Keratinocyte (primary cell): ENCODE data around the gene PTPN23. TPM values are rescaled to one million over a fixed set of nuclear protein-coding genes. Genes with fewer than 3 reads are reported as not detected.

Experiments used
- DNase-seq: peaks from one replicate; pipeline ENCODE4 v3.0.0-alpha.2; 2011; ENCODE audit warnings: low read depth, missing footprints, low spot score
- FAIRE-seq: peaks from 2 replicates; lab custom pipeline; 2011; peaks lifted over from hg19 to GRCh38; lab: Jason Lieb, UNC
- H2AFZ ChIP-seq: 2 replicates; pipeline ENCODE4 v1.6.0; 2012; ENCODE audit warnings: low read length, control low read depth, inconsistent platforms; ENCODE audit not compliant: control insufficient read depth
- H3K27ac ChIP-seq: 2 replicates; pipeline ENCODE4 v1.5.1; 2011; ENCODE audit warnings: low read length; ENCODE audit not compliant: control insufficient read depth, insufficient read depth
- H3K27me3 ChIP-seq: 3 replicates; pipeline ENCODE4 v1.6.0; 2011; ENCODE audit warnings: low read length; ENCODE audit not compliant: control insufficient read depth, insufficient read depth; ENCODE audit errors: extremely low read depth
- H3K36me3 ChIP-seq, 2 experiments: 2 replicates in 1 of 2; 3 replicates in 1 of 2; pipeline ENCODE4 v1.5.1; 2011; ENCODE audit warnings: low read length in 2 of 2, mild to moderate bottlenecking in 1 of 2; ENCODE audit not compliant: control insufficient read depth in 2 of 2, insufficient read depth in 2 of 2; ENCODE audit errors: extremely low read depth in 1 of 2
- H3K4me1 ChIP-seq: 3 replicates; pipeline ENCODE4 v1.5.1; 2011; ENCODE audit warnings: low read length; ENCODE audit not compliant: control insufficient read depth, insufficient read depth; ENCODE audit errors: extremely low read depth
- H3K4me2 ChIP-seq: 3 replicates; pipeline ENCODE4 v1.6.0; 2011; ENCODE audit warnings: low read depth, low read length; ENCODE audit not compliant: control insufficient read depth, insufficient read depth; ENCODE audit errors: extremely low read depth
- H3K4me3 ChIP-seq, 3 experiments: fragments of 200-600 bp in 1 of 3; sonication (generic) in 1 of 3; 2 replicates in 2 of 3; 3 replicates in 1 of 3; pipeline ENCODE4 v1.5.1; 2011 to 2016; ENCODE audit warnings: low read length in 3 of 3, mild to moderate bottlenecking in 3 of 3, control low read depth in 2 of 3, inconsistent platforms in 1 of 3, low read depth in 1 of 3, mixed read lengths in 1 of 3, mixed run types in 1 of 3, moderate library complexity in 1 of 3; ENCODE audit not compliant: control insufficient read depth in 2 of 3, insufficient read depth in 2 of 3; ENCODE audit errors: extremely low read depth in 1 of 3
- H3K79me2 ChIP-seq: 2 replicates; pipeline ENCODE4 v1.6.0; 2012; ENCODE audit warnings: low read length; ENCODE audit not compliant: control insufficient read depth, insufficient read depth
- H3K9ac ChIP-seq: 3 replicates; pipeline ENCODE4 v1.6.0; 2011; ENCODE audit warnings: low read length; ENCODE audit not compliant: control insufficient read depth, insufficient read depth; ENCODE audit errors: extremely low read depth
- H3K9me1 ChIP-seq: 3 replicates; pipeline ENCODE4 v1.6.0; 2011; ENCODE audit warnings: low read length; ENCODE audit not compliant: control insufficient read depth, insufficient read depth; ENCODE audit errors: extremely low read depth
- H3K9me3 ChIP-seq: 2 replicates; pipeline ENCODE4 v1.5.1; 2012; ENCODE audit warnings: low read depth, low read length; ENCODE audit not compliant: control insufficient read depth
- H4K20me1 ChIP-seq: 3 replicates; pipeline ENCODE4 v1.6.0; 2011; ENCODE audit warnings: low read length; ENCODE audit not compliant: control insufficient read depth, insufficient read depth; ENCODE audit errors: extremely low read depth
- EZH2 ChIP-seq: IDR thresholded peaks from one replicate; pipeline ENCODE4 v1.6.1; 2012; ENCODE audit warnings: inconsistent platforms, mild to moderate bottlenecking, low read length, moderate library complexity
- dilution Hi-C: fragments of 300-500 bp; cut with MboI; formaldehyde crosslinking; loops from one replicate; pipeline ENCODE4 v1.7.0; 2020; ENCODE audit warnings: low sequenced_read_pairs; ENCODE audit not compliant: extremely low pct_ligation_motif_present
- polyA plus RNA-seq, 5 experiments: library from polyadenylated mRNA; depleted of rRNA in 3 of 5; stranded (reverse) in 3 of 5; stranded (forward) in 1 of 5; unstranded in 1 of 5; fragments of >200 nt; gene quantifications; 1 replicate in 1 of 5; 2 replicates in 3 of 5; 3 replicates in 1 of 5; pipeline versions ENCODE4 v1.2.1 to v1.2.3, GENCODE V29; 2011 to 2012; ENCODE audit warnings: missing spikeins in 2 of 5, low read depth in 1 of 5, low replicate concordance in 1 of 5
- TF ChIP-seq, protein P1 (sequence below), 3 experiments: IDR thresholded peaks in 1 of 3; conservative IDR thresholded peaks in 1 of 3; optimal IDR thresholded peaks in 1 of 3; 2 replicates in 2 of 3; 3 replicates in 1 of 3; pipeline versions ENCODE3 to v1.5.1; 2011; ENCODE audit warnings: low read length in 3 of 3, mild to moderate bottlenecking in 3 of 3, moderate library complexity in 2 of 3, control low read depth in 1 of 3, inconsistent platforms in 1 of 3; ENCODE audit not compliant: insufficient read depth in 2 of 3; ENCODE audit errors: extremely low read depth in 1 of 3

PTPN23 gene
- polyA plus RNA-seq, 1 donor (not counting 4 experiments of a cell fraction or from before 2014, with no cell fraction given), result 1.3 TPM

DNA sequence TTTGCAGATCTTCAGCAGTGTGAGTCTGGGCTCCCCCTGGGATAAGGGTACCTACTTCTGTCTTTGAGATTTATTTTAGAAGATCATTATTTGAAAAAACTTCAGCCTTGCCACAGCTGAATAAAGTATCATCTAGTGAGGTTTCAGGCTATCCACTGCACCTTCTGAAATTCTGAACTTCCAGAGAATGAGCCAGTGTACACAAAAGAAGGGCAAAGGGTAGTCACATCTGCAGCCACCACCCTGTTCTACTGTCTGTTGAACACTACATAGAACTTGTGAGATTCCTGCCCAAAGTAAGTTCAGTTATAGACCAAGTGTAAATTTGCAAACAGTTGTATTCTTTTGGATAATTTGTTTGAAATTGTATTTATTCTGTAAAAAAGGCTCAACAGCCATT, 38.0 kb upstream of the PTPN23 start:
- dilution Hi-C loops, result no loop called here
- no peaks in the 10 kb centered on the region for H3K9me3 ChIP-seq
- H3K27me3 ChIP-seq, result no peaks in the 10 kb centered on the region
- FAIRE-seq (no peak), DNase-seq (no peak)
- H2AFZ ChIP-seq, result no peak overlapping the region
- no peaks in the 10 kb centered on the region for H3K4me1 ChIP-seq
- H3K36me3 ChIP-seq, result peaks cover 16 to 25% of the 10 kb centered on the region in 2 experiments
- H3K27ac ChIP-seq, result no peak overlapping the region
- TF ChIP-seq, protein P1, sequence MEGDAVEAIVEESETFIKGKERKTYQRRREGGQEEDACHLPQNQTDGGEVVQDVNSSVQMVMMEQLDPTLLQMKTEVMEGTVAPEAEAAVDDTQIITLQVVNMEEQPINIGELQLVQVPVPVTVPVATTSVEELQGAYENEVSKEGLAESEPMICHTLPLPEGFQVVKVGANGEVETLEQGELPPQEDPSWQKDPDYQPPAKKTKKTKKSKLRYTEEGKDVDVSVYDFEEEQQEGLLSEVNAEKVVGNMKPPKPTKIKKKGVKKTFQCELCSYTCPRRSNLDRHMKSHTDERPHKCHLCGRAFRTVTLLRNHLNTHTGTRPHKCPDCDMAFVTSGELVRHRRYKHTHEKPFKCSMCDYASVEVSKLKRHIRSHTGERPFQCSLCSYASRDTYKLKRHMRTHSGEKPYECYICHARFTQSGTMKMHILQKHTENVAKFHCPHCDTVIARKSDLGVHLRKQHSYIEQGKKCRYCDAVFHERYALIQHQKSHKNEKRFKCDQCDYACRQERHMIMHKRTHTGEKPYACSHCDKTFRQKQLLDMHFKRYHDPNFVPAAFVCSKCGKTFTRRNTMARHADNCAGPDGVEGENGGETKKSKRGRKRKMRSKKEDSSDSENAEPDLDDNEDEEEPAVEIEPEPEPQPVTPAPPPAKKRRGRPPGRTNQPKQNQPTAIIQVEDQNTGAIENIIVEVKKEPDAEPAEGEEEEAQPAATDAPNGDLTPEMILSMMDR (optimal IDR thresholded peaks at IDR 0.05 in 1 of 3, IDR thresholded peaks at IDR 0.05 in 1 of 3, conservative IDR thresholded peaks at IDR 0.05 in 1 of 3; ENCODE audit: extremely low read depth in 1 of 3, insufficient read depth in 2 of 3, low read length in 3 of 3), result no peak
- TF ChIP-seq EZH2, result no peak
- no peak overlapping the region for H3K9ac ChIP-seq
- no peak overlapping the region for H3K4me2 ChIP-seq
- no peaks in the 10 kb centered on the region for H3K79me2 ChIP-seq
- H3K4me3 ChIP-seq, result no peak overlapping the region
- no peaks in the 10 kb centered on the region for H3K9me1 ChIP-seq
- no peaks in the 10 kb centered on the region for H4K20me1 ChIP-seq

DNA sequence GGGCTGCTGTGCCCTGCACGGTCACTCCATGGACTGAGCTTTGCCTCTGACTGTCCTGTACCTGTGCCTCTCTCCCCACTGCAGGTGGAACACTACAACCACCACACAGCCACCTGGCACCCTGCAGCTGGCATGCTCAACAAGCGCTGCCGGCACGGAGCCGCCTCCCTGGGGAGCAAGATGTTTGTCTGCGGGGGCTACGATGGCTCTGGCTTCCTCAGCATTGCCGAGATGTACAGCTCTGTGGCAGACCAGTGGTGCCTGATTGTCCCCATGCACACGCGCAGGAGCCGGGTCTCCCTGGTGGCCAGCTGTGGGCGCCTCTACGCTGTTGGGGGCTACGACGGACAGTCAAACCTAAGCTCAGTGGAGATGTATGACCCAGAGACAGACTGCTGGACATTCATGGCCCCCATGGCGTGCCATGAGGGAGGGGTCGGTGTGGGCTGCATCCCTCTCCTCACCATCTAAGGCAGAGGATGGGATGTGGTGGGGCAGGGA, 37.3 kb upstream of the PTPN23 start:
- TF ChIP-seq, protein P1 (optimal IDR thresholded peaks at IDR 0.05 in 1 of 3, IDR thresholded peaks at IDR 0.05 in 1 of 3, conservative IDR thresholded peaks at IDR 0.05 in 1 of 3; ENCODE audit: extremely low read depth in 1 of 3, insufficient read depth in 2 of 3, low read length in 3 of 3), result no peak
- TF ChIP-seq EZH2, result no peak
- Histone ChIP-seq H4K20me1 (no peaks in the 10 kb centered on the region), H3K27ac (no peak overlapping the region), H3K4me1 (no peaks in the 10 kb centered on the region), H3K9ac (no peak overlapping the region), H3K4me2 (no peak overlapping the region), H2AFZ (no peak overlapping the region), H3K4me3 (no peak overlapping the region), H3K9me1 (no peaks in the 10 kb centered on the region), H3K36me3 (peaks cover 15 to 18% of the 10 kb centered on the region in 2 experiments), H3K9me3 (no peaks in the 10 kb centered on the region), H3K79me2 (no peaks in the 10 kb centered on the region), H3K27me3 (no peaks in the 10 kb centered on the region)
- FAIRE-seq, result no peak
- no peak for DNase-seq
- dilution Hi-C loops, result no loop called here
